Body of pancreas (tissue), 4 donors: ENCODE data around the gene TOM1L2. TPM values are rescaled to one million over a fixed set of nuclear protein-coding genes. Genes with fewer than 3 reads are reported as not detected.

Source experiments
- ATAC-seq: fragments of 150-250 bp; one replicate; pipeline ENCODE4 v1.9.1; 2016
- DNase-seq, 4 donors: peaks; one replicate each; pipeline ENCODE4 v3.0.0-alpha.2; 2019
- H3K27ac ChIP-seq, 4 donors: fragments of 200-600 bp; sonication (generic); 1 replicate in 3 of 4; 2 replicates in 1 of 4; pipeline versions ENCODE4 v1.5.1 to v1.6.1; 2016 to 2019; ENCODE audit warnings: mild to moderate bottlenecking in 1 of 4, mixed read lengths in 1 of 4, moderate library complexity in 1 of 4
- H3K27me3 ChIP-seq, 2 donors: fragments of 200-600 bp; sonication (generic); one replicate each; pipeline ENCODE4 v1.6.0; 2016; ENCODE audit warnings: mild to moderate bottlenecking in 1 of 2
- H3K36me3 ChIP-seq, 2 donors: fragments of 200-600 bp; sonication (generic); replicated peaks in 1 of 2; 2 replicates each; pipeline ENCODE4 v1.5.1; 2016; ENCODE audit warnings: low read depth in 2 of 2; ENCODE audit not compliant: insufficient read depth in 1 of 2
- H3K4me1 ChIP-seq: fragments of 200-600 bp; sonication (generic); one replicate; pipeline ENCODE4 v1.6.0; 2016
- H3K4me3 ChIP-seq, 2 donors: fragments of 200-600 bp; sonication (generic); 1 replicate in 1 of 2; 2 replicates in 1 of 2; pipeline ENCODE4 v1.5.1; 2016 to 2019
- H3K9me3 ChIP-seq, 3 donors: fragments of 200-600 bp; sonication (generic); 1 replicate in 2 of 3; 2 replicates in 1 of 3; pipeline ENCODE4 v1.5.1; 2016
- CTCF ChIP-seq, 7 experiments: fragments of 450-650 bp in 4 of 7; fragments of 200-600 bp in 3 of 7; sonication (generic) in 3 of 7; IDR thresholded peaks; one replicate each; pipeline ENCODE4 v1.5.1; 2016 to 2019; ENCODE audit warnings: antibody characterized with exemption in 7 of 7
- POLR2A ChIP-seq, 3 donors: fragments of 450-650 bp; IDR thresholded peaks; one replicate each; pipeline ENCODE4 v1.6.1; 2016; ENCODE audit warnings: antibody characterized with exemption in 3 of 3, mild to moderate bottlenecking in 2 of 3
- WGBS, 2 donors: methylation state at CpG; one replicate each; pipeline ENCODE4 v1.1.5; 2017; 5-methylcytosine and 5-hydroxymethylcytosine counted together
- intact Hi-C: fragments of 100-400 bp; cut with DNase I; formaldehyde crosslinking; loops from one replicate; pipeline ENCODE4 v1.15.1; 2023
- total RNA-seq, 2 donors: library from RNA; depleted of rRNA; stranded (reverse); fragments of >200 nt; gene quantifications; one replicate each; pipeline ENCODE4 v1.1.0, GENCODE V29; 2016

The TOM1L2 gene
- total RNA-seq, 2 donors from 2014 or later = 35.9 to 55.8 TPM

- H3K36me3 ChIP-seq = no peaks in the 10 kb centered on the region
- peaks cover 23% of the 10 kb centered on the region for H3K4me1 ChIP-seq
- H3K9me3 ChIP-seq = no peaks in the 10 kb centered on the region
- TF ChIP-seq CTCF (IDR thresholded peaks at IDR 0.05) (no peak), POLR2A (IDR thresholded peaks at IDR 0.05) (no peak)
- no peak overlapping the region for H3K4me3 ChIP-seq
- no peaks in the 10 kb centered on the region for H3K27me3 ChIP-seq
- ATAC-seq = no peak
- intact Hi-C loops = no loop called here
- no peak overlapping the region for H3K27ac ChIP-seq
- DNase-seq = no peak
Measured at GRCh38 chr17:17933775-17934174, 38.4 kb downstream of the TOM1L2 start.

GRCh38 chr17:17931159-17931558, 41.0 kb downstream of the TOM1L2 start:
- DNase-seq = no peak
- ATAC-seq = no peak

GRCh38 chr17:17930674-17931073, 41.5 kb downstream of the TOM1L2 start:
- TF ChIP-seq CTCF (IDR thresholded peaks at IDR 0.05) = no peak
- Histone ChIP-seq H3K27me3 (no peaks in the 10 kb centered on the region), H3K36me3 (no peaks in the 10 kb centered on the region), H3K9me3 (no peaks in the 10 kb centered on the region), H3K4me3 (no peak overlapping the region), H3K4me1 (peaks cover 30% of the 10 kb centered on the region), H3K27ac (no peak overlapping the region)
- intact Hi-C loops = no loop called here
- ATAC-seq (no peak), DNase-seq (no peak)

More at GRCh38 chr17:17931159-17931558, 41.0 kb downstream of the TOM1L2 start:
- Histone ChIP-seq H3K27ac (no peak overlapping the region), H3K4me3 (no peak overlapping the region), H3K4me1 (peaks cover 32% of the 10 kb centered on the region), H3K36me3 (no peaks in the 10 kb centered on the region), H3K9me3 (no peaks in the 10 kb centered on the region), H3K27me3 (no peaks in the 10 kb centered on the region)
- 83 to 96% methylated on average over 2 of the region's 2 CpGs for WGBS, 2 donors
- intact Hi-C loops = no loop called here
- TF ChIP-seq CTCF (IDR thresholded peaks at IDR 0.05) (no peak), POLR2A (IDR thresholded peaks at IDR 0.05) (no peak)

GRCh38 chr17:17929655-17930380, 42.4 kb downstream of the TOM1L2 start:
- H3K36me3 ChIP-seq = no peaks in the 10 kb centered on the region
- TF ChIP-seq POLR2A (IDR thresholded peaks at IDR 0.05) = no peak
- TF ChIP-seq CTCF (IDR thresholded peaks at IDR 0.05) = no peak
- H3K27me3 ChIP-seq = no peaks in the 10 kb centered on the region
- H3K9me3 ChIP-seq = no peaks in the 10 kb centered on the region
- no peak overlapping the region for H3K27ac ChIP-seq
- no peak overlapping the region for H3K4me3 ChIP-seq
- DNase-seq (no peak), ATAC-seq (no peak)
- 49 to 60% methylated on average over 2 of the region's 2 CpGs for WGBS, 2 donors
- H3K4me1 ChIP-seq = peaks cover 22% of the 10 kb centered on the region
- intact Hi-C loops = no loop called here
